Fibroblast of villous mesenchyme (primary cell): Measurements from ENCODE around the gene UBALD2. TPM values are rescaled to one million over a fixed set of nuclear protein-coding genes. Genes with fewer than 3 reads are reported as not detected.
"Not testable (repeated sequence)": the region's sequence is repeated elsewhere in the genome, so short reads cannot be mapped to it uniquely, and the experiment has no call there.

ENCODE experiments used
- DNase-seq: peaks from one replicate; pipeline ENCODE4 v3.0.0-alpha.2; 2010; ENCODE audit warnings: low read depth
- H3K4me3 ChIP-seq: 2 replicates; pipeline ENCODE4 v1.5.1; 2011; ENCODE audit warnings: low read depth, mild to moderate bottlenecking, low read length
- total RNA-seq: library from RNA; depleted of rRNA; stranded (reverse); fragments of >200 nt; gene quantifications from 2 replicates; pipeline ENCODE4 v1.2.3, GENCODE V29; 2012
- TF ChIP-seq, protein P1 (sequence below): IDR thresholded peaks from 2 replicates; pipeline ENCODE4 v1.5.1; 2012; ENCODE audit warnings: low read depth, mild to moderate bottlenecking, low read length; ENCODE audit not compliant: insufficient read depth

The UBALD2 gene
- 5.5 and 5.6 TPM in 2 replicates for total RNA-seq

DNA sequence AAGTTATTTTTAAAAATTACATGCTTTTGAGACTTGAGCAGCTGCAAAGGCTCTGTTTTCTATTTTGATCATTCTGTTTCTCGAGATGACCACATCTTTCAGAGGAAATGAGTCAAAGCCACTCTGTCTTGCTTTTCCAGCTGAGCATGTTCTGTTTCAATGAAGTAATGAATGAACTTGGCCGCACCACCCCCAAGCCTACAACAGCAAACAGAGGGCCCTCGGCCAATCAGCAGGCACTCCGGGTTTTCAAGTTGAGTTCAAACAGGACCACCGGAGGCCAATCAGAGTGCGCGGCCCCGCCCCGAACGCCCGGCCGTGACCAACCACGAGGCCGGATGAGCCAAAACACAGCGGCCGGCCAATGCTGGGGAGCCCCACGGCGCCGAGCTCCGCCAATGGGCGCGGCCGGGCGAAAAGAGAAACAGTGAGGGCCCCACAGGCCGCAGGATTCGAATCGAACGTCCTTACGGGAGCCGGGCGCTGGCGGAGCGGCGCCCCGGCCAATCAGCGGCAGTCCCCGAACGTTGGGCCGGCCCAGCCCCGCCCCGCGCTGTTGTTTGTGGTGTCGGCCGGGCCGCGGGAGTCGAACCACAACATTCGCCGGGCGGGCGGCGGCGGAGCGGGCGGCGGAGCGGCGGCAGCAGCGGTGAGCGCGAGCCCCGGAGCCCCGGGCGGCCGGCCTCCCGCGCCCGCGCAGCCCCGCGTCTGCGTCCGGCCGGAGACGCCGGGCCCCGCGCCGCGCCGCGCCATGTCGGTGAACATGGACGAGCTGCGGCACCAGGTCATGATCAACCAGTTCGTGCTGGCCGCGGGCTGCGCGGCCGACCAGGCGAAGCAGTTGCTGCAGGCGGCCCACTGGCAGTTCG, at the start of gene UBALD2:
TSS of gene UBALD2 (plus strand) at position 594 of the 869 bp plus-strand sequence. CDS start at position 752, 158 bp downstream.
- TF ChIP-seq, protein P1, sequence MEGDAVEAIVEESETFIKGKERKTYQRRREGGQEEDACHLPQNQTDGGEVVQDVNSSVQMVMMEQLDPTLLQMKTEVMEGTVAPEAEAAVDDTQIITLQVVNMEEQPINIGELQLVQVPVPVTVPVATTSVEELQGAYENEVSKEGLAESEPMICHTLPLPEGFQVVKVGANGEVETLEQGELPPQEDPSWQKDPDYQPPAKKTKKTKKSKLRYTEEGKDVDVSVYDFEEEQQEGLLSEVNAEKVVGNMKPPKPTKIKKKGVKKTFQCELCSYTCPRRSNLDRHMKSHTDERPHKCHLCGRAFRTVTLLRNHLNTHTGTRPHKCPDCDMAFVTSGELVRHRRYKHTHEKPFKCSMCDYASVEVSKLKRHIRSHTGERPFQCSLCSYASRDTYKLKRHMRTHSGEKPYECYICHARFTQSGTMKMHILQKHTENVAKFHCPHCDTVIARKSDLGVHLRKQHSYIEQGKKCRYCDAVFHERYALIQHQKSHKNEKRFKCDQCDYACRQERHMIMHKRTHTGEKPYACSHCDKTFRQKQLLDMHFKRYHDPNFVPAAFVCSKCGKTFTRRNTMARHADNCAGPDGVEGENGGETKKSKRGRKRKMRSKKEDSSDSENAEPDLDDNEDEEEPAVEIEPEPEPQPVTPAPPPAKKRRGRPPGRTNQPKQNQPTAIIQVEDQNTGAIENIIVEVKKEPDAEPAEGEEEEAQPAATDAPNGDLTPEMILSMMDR = no peak

DNA sequence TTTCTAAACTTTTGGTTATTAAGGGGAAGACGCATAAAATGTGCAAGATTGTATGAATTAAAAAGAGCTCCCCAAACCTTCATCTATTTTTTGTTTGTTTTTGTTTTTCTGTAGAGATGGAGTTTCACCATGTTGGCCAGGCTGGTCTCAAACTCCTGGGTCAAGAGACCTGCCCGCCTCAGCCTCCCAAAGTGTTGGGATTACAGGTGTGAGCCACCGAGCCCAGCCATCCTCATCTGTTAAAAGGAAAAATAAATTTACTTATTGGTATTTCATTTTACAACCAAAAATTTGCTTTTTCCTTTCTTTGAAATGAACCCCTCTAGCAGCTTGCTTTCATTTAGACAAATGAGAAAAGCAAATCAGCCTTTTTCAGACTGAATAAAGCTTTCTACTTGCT, 48.1 kb upstream of the UBALD2 start:
- TF ChIP-seq, protein P1 = no peak
- no peak overlapping the region for H3K4me3 ChIP-seq
- no peak for DNase-seq

More for the DNA sequence above, at the start of gene UBALD2:
- H3K4me3 ChIP-seq = peak within 1 kb of the TSS; percentile 81
- DNase-seq = peak; percentile 100

DNA sequence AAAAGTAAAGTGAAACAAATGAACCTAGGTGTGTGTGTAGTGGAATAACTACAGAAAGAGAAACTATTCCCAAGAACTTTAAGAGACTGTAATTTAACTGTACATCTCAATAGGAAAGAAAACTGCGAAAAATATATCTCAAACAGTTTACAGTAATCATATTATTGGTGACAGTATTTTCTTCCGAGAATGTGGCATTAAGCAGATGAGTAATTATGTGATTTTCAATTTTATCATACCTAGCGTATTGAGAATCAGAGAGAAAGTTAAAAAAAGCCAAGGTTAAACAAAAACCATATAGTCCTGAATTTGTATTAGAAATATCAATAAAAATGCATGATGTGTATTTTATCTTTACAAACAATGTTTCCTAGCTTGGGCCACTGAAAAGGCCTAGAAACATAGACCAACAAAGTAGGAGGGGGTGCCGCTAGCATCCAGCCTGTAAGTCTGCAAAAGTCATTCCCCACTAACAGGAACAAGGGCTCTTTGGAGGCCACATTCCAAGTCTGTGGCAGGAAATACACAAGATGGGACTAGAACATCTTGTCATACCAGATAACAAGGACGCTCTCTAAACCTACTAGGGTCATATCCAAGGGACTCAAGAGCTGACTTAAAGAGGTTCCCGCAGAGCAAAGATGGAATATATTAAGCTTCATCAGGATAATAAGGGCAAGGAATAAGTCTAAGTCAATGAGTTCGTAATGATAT, 45.3 kb upstream of the UBALD2 start:
- DNase-seq = no peak
- H3K4me3 ChIP-seq = no peak overlapping the region
- TF ChIP-seq, protein P1 = no peak

DNA sequence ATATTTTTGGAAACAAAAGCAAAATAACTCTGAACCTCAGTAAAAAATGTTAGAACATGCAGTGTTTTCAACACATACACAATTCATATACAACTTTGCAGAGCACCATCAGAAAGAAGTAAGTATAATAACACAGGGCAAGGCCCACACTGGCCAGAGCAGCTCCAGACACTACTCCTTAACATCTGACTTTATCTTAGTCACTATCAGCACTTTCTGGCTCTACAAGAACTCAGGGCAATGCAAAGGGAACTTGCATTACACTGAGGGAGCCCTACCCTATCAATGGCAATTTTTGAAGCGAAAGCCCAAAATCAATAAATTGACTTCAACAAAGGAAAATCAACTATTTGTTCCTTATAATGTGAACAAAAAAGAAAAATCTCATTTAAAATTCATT, 41.3 kb upstream of the UBALD2 start:
- TF ChIP-seq, protein P1 = no peak
- H3K4me3 ChIP-seq = no peak overlapping the region
- no peak for DNase-seq

DNA sequence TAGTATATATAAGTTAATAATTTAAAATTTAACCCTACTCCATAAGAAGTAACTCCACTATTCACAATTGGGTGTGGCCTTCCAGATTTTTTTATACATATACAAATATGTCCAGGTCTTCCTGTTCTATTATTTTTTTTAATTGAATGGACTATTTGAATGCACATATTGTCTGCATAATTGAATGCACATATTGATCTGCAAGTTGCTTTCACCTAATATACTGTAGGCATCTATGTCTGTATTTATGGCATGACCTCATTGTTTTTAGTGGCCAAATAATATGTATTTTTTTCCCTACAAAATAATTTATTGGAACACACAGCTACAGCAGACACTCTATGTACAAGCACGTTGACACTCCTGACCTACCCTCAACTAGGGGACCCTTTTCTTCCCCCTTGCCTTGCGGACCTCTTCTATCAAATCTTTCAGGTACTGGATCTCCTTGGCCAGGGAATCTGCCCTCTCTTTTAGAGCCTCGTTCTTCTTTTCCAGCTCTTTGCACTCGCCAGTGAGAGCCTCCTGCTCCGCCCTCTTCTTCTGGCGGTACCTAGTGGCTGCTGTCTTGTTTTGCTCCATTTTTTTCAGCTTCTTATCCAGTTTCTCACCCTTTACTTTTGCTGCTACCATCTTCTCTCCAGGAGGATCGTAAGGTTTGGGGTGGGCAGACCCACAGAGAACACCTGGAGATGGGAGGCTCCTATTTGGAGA, 39.6 kb upstream of the UBALD2 start:
- DNase-seq, H3K4me3 ChIP-seq: not testable (repeated sequence)

DNA sequence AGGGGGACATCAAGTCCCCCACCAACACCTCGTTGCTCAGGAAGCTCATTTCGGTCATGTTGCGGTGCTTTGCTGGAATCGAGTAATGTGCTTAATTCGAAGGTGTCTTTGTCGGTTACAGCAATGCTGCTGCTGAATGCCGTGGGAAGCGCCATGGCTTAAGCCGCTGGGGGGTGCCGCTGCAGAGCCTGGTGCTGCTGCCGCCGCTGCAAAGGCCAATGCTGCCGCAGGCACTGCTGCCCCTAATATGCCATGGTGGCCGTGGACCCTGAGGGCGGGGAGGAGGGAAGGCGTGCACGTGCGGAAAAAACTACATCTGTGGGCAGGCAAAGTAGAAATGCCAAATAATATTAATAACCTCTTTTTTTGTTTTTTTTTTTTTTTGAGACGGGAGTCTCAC, 38.4 kb upstream of the UBALD2 start:
- not testable (repeated sequence) for DNase-seq

DNA sequence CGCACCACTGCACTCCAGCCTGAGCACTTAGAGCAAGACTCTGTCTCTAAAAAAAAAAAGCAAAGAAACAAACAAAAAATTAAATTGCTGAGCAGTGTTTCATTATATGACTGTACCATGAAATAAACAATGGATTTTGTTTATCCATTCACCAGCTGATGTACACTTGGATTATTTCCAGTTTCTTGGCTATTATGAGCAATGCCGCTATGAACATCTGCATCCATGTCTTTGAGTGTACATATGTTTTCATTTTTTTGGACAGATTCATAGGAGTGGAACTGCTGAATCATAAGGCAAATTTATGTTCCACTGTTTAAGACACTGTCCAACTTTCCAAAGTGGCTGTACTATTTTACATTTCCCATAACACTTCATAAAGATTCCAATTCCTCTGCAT, 32.8 kb upstream of the UBALD2 start:
- DNase-seq = peak; percentile 92
- no peak overlapping the region for H3K4me3 ChIP-seq
- TF ChIP-seq, protein P1 = no peak

More for the DNA sequence above, 38.4 kb upstream of the UBALD2 start:
- not testable (repeated sequence) for H3K4me3 ChIP-seq
